ENCODE results near the gene HBA1. TPM values are rescaled to one million over a fixed set of nuclear protein-coding genes. Genes with fewer than 3 reads are reported as not detected.
"Not testable (repeated sequence)": the region's sequence is repeated elsewhere in the genome, so short reads cannot be mapped to it uniquely, and the experiment has no call there.

The HBA1 gene
- total and polyA plus RNA-seq, 3 donors from 2014 or later = 11.7 to 24.0 TPM; not detected in 1

- Histone ChIP-seq H3K27ac (no peak overlapping the region), H3K36me3 (ENCODE audit: low read depth, missing control alignments) (no peaks in the 10 kb centered on the region), H3K9me3 (no peaks in the 10 kb centered on the region), H3K4me3 (no peak overlapping the region), H3K27me3 (no peaks in the 10 kb centered on the region), H3K4me1 (peaks cover 15% of the 10 kb centered on the region)
- no peak for DNase-seq
- intact Hi-C loops (cut with DNase I; ENCODE audit: low total_unique reads) = no loop called here
- no peak for TF ChIP-seq POLR2A (IDR thresholded peaks at IDR 0.05)
- TF ChIP-seq CTCF (IDR thresholded peaks at IDR 0.05) = no peak
- WGBS, 2 donors = 84 to 85% methylated on average over 11 to 13 of the region's 13 CpGs
Measured at GRCh38 chr16:162271-162991, 14.0 kb upstream of the HBA1 start.

- H3K4me3 ChIP-seq; H3K27me3 ChIP-seq; intact Hi-C loops (cut with DNase I; ENCODE audit: low total_unique reads); H3K27ac ChIP-seq; H3K9me3 ChIP-seq; H3K36me3 ChIP-seq (ENCODE audit: low read depth, missing control alignments); DNase-seq: not testable (repeated sequence)
- peaks cover 15% of the 10 kb centered on the region for H3K4me1 ChIP-seq
- 94 to 100% methylated on average over 3 to 8 of the region's 10 CpGs for WGBS, 2 donors
Measured at GRCh38 chr16:163139-163538, 13.3 kb upstream of the HBA1 start.

- peaks cover 15% of the 10 kb centered on the region for H3K4me1 ChIP-seq
- H3K4me3 ChIP-seq; DNase-seq; H3K9me3 ChIP-seq; H3K27ac ChIP-seq; H3K36me3 ChIP-seq (ENCODE audit: low read depth, missing control alignments); intact Hi-C loops (cut with DNase I; ENCODE audit: low total_unique reads); H3K27me3 ChIP-seq: not testable (repeated sequence)
- 40 to 56% methylated on average over 1 to 3 of the region's 3 CpGs for WGBS, 2 donors
Measured at GRCh38 chr16:163696-164095, 12.8 kb upstream of the HBA1 start.

- H3K27ac ChIP-seq; H3K9me3 ChIP-seq; intact Hi-C loops (cut with DNase I; ENCODE audit: low total_unique reads); H3K4me3 ChIP-seq; H3K36me3 ChIP-seq (ENCODE audit: low read depth, missing control alignments); DNase-seq; H3K27me3 ChIP-seq: not testable (repeated sequence)
- no CpG with 5 or more reads among the region's 80 CpGs for WGBS, 2 donors
- peaks cover 15% of the 10 kb centered on the region for H3K4me1 ChIP-seq
Measured at GRCh38 chr16:164134-164823, 12.2 kb upstream of the HBA1 start.

GRCh38 chr16:164827-165538 is 11.5 kb upstream of the HBA1 start:
- 0 to 1% methylated on average over 1 to 41 of the region's 77 CpGs for WGBS, 2 donors
- Histone ChIP-seq H3K9me3 (no peaks in the 10 kb centered on the region), H3K4me3 (peak overlapping the region in 1 of 2 donors; percentile 29), H3K27me3 (peaks cover 4% of the 10 kb centered on the region), H3K4me1 (peaks cover 15% of the 10 kb centered on the region), H3K27ac (no peak overlapping the region), H3K36me3 (ENCODE audit: low read depth, missing control alignments) (no peaks in the 10 kb centered on the region)
- TF ChIP-seq CTCF (IDR thresholded peaks at IDR 0.05) (no peak), POLR2A (IDR thresholded peaks at IDR 0.05) (no peak)
- intact Hi-C loops (cut with DNase I; ENCODE audit: low total_unique reads) = no loop called here
- no peak for DNase-seq

Measured in testis (tissue), 3 donors.